ENCODE measurements around the gene VOPP1. TPM values are rescaled to one million over a fixed set of nuclear protein-coding genes. Genes with fewer than 3 reads are reported as not detected.
"Not testable (repeated sequence)": the region's sequence is repeated elsewhere in the genome, so short reads cannot be mapped to it uniquely, and the experiment has no call there.

The VOPP1 gene
- total RNA-seq, 1 experiment from 2014 or later: 60.2 TPM

DNA sequence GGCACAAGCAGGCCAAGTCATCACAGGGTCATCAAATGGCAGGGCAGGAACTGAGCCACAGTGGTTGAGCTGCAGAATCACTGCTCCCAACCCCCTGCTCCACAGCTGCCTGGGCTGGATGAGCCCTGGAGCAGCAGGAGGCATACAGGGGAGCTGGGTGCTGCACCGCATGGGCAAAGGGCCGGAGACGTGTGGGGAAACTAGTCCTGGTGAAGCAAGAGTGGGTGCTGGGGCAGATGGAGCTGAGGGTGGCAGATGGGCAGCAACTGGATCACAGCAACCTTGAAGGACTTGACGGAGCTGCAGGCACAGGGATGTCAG lies 16.0 kb upstream of the VOPP1 start:
- H3K4me3 ChIP-seq (ENCODE audit: low read length): no peak overlapping the region
- no peaks in the 10 kb centered on the region for H3K36me3 ChIP-seq (ENCODE audit: low read depth, low read length)
- no peaks in the 10 kb centered on the region for H4K20me1 ChIP-seq (ENCODE audit: low read length)
- H3K9me3 ChIP-seq (ENCODE audit: low read length): no peaks in the 10 kb centered on the region
- no peak overlapping the region for H3K9ac ChIP-seq (ENCODE audit: low read length)
- H3K9me2 ChIP-seq (replicated peaks; ENCODE audit: low read length): no peaks in the 10 kb centered on the region
- H3F3A ChIP-seq (ENCODE audit: low read length, unreplicated experiment): no peaks in the 10 kb centered on the region
- no peak overlapping the region for H3K27ac ChIP-seq (ENCODE audit: low read length)
- ChIA-PET POLR2A (ENCODE audit: unreplicated experiment) (no interaction called here), CTCF (no interaction called here)
- DNase-seq (no peak), ATAC-seq (peak; percentile 36)
- peaks cover 11% of the 10 kb centered on the region for H3K4me1 ChIP-seq (ENCODE audit: insufficient read depth, low read length)
- intact Hi-C loops (cut with micrococcal nuclease): no loop called here
- no peak overlapping the region for H2AFZ ChIP-seq (ENCODE audit: low read length)
- TF ChIP-seq CTCF (conservative IDR thresholded peaks at IDR 0.05; ENCODE audit: low read depth, low read length) (no peak), EZH2phosphoT487 (IDR thresholded peaks at IDR 0.05; ENCODE audit: borderline replicate concordance, low read length) (no peak), EZH2 (IDR thresholded peaks at IDR 0.05; ENCODE audit: low read length, unreplicated experiment) (no peak)
- H3K4me2 ChIP-seq (ENCODE audit: low read length): no peak overlapping the region
- H3K27me3 ChIP-seq (ENCODE audit: low read length): no peaks in the 10 kb centered on the region
- no peaks in the 10 kb centered on the region for H3K79me2 ChIP-seq (ENCODE audit: low read length)
- BruUV-seq (replicated peaks): no TSS peak

DNA sequence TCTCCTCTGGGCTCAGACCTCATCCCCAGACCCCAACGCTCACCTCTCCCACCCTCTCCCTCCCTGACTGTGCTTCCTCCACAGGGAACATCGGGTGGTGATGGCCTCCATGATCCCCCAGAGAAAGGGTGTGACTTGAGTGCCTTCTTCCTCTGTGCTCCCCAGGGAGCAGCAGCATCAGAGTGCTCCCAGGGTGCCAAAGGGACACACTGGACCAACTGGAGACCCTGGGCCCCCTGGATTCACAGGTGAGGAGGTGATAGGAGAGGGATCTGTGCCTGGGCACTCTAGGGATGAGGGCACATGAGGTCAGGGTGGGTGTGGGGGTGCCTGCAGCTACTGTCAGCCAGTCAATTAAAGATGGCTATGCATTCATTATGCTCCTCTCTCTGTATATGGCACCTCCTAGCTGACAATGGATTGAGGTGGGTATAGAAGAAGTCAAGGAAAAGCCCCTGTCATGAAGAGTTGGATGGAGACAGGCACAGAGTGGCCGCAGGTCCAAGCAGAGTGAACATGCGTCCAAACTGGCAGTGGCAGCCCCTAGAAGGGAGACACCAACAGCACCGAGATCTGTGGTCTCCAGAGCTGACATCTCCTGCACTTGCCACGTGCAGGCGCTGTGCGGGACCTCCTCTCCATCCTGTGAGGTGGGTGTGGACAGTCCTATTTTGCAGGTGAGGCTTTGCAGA lies 15.5 kb upstream of the VOPP1 start:
- intact Hi-C loops (cut with micrococcal nuclease): no loop called here
- Histone ChIP-seq H3K4me1 (ENCODE audit: insufficient read depth, low read length) (peaks cover 14% of the 10 kb centered on the region), H3K4me3 (ENCODE audit: low read length) (no peak overlapping the region), H3K27me3 (ENCODE audit: low read length) (no peaks in the 10 kb centered on the region), H4K20me1 (ENCODE audit: low read length) (no peaks in the 10 kb centered on the region), H3K27ac (ENCODE audit: low read length) (no peak overlapping the region), H3K36me3 (ENCODE audit: low read depth, low read length) (no peaks in the 10 kb centered on the region), H3K9me3 (ENCODE audit: low read length) (no peaks in the 10 kb centered on the region), H3K4me2 (ENCODE audit: low read length) (no peak overlapping the region), H3K79me2 (ENCODE audit: low read length) (no peaks in the 10 kb centered on the region), H3K9me2 (replicated peaks; ENCODE audit: low read length) (no peaks in the 10 kb centered on the region), H2AFZ (ENCODE audit: low read length) (no peak overlapping the region), H3F3A (ENCODE audit: low read length, unreplicated experiment) (no peaks in the 10 kb centered on the region), H3K9ac (ENCODE audit: low read length) (no peak overlapping the region)
- BruUV-seq (replicated peaks): no TSS peak
- DNase-seq: no peak
- ChIA-PET CTCF (no interaction called here), POLR2A (ENCODE audit: unreplicated experiment) (no interaction called here)
- no peak for TF ChIP-seq EZH2phosphoT487 (IDR thresholded peaks at IDR 0.05; ENCODE audit: borderline replicate concordance, low read length)
- TF ChIP-seq EZH2 (IDR thresholded peaks at IDR 0.05; ENCODE audit: low read length, unreplicated experiment): no peak
- no peak for TF ChIP-seq CTCF (conservative IDR thresholded peaks at IDR 0.05; ENCODE audit: low read depth, low read length)
- no peak for ATAC-seq

DNA sequence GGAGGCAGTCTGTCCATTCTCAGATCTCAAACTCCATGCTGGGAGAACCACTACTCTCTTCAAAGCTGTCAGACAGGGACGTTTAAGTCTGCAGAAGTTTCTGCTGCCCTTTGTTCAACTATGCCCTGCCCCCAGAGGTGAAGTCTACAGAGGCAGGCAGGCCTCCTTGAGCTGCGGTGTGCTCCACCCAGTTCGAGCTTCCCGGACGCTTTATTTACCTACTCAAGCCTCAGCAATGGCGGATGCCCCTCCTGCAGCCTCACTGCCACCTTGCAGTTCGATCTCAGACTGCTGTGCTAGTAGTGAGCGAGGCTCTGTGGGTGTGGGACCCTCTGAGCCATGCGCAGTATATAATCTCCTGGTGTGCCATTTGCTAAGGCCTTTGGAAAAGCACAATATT lies 10.4 kb upstream of the VOPP1 start:
- H3K27me3 ChIP-seq (ENCODE audit: low read length); H3K79me2 ChIP-seq (ENCODE audit: low read length); H3K9ac ChIP-seq (ENCODE audit: low read length); H4K20me1 ChIP-seq (ENCODE audit: low read length); H2AFZ ChIP-seq (ENCODE audit: low read length); ATAC-seq; POLR2A ChIA-PET (ENCODE audit: unreplicated experiment); intact Hi-C loops (cut with micrococcal nuclease); H3F3A ChIP-seq (ENCODE audit: low read length, unreplicated experiment); DNase-seq; H3K4me3 ChIP-seq (ENCODE audit: low read length); CTCF ChIA-PET; H3K36me3 ChIP-seq (ENCODE audit: low read depth, low read length); H3K27ac ChIP-seq (ENCODE audit: low read length); BruUV-seq (replicated peaks); H3K9me3 ChIP-seq (ENCODE audit: low read length); H3K9me2 ChIP-seq (replicated peaks; ENCODE audit: low read length); H3K4me2 ChIP-seq (ENCODE audit: low read length): not testable (repeated sequence)
- peaks cover 14% of the 10 kb centered on the region for H3K4me1 ChIP-seq (ENCODE audit: insufficient read depth, low read length)
